Keratinocyte (primary cell): ENCODE data around the gene CCDC33. TPM values are rescaled to one million over a fixed set of nuclear protein-coding genes. Genes with fewer than 3 reads are reported as not detected.

ENCODE experiments used
- DNase-seq: peaks from one replicate; pipeline ENCODE4 v3.0.0-alpha.2; 2011; ENCODE audit warnings: low read depth, missing footprints, low spot score
- FAIRE-seq: peaks from 2 replicates; lab custom pipeline; 2011; peaks lifted over from hg19 to GRCh38; lab: Jason Lieb, UNC
- H2AFZ ChIP-seq: 2 replicates; pipeline ENCODE4 v1.6.0; 2012; ENCODE audit warnings: low read length, control low read depth, inconsistent platforms; ENCODE audit not compliant: control insufficient read depth
- H3K27ac ChIP-seq: 2 replicates; pipeline ENCODE4 v1.5.1; 2011; ENCODE audit warnings: low read length; ENCODE audit not compliant: control insufficient read depth, insufficient read depth
- H3K27me3 ChIP-seq: 3 replicates; pipeline ENCODE4 v1.6.0; 2011; ENCODE audit warnings: low read length; ENCODE audit not compliant: control insufficient read depth, insufficient read depth; ENCODE audit errors: extremely low read depth
- H3K36me3 ChIP-seq, 2 experiments: 2 replicates in 1 of 2; 3 replicates in 1 of 2; pipeline ENCODE4 v1.5.1; 2011; ENCODE audit warnings: low read length in 2 of 2, mild to moderate bottlenecking in 1 of 2; ENCODE audit not compliant: control insufficient read depth in 2 of 2, insufficient read depth in 2 of 2; ENCODE audit errors: extremely low read depth in 1 of 2
- H3K4me1 ChIP-seq: 3 replicates; pipeline ENCODE4 v1.5.1; 2011; ENCODE audit warnings: low read length; ENCODE audit not compliant: control insufficient read depth, insufficient read depth; ENCODE audit errors: extremely low read depth
- H3K4me2 ChIP-seq: 3 replicates; pipeline ENCODE4 v1.6.0; 2011; ENCODE audit warnings: low read depth, low read length; ENCODE audit not compliant: control insufficient read depth, insufficient read depth; ENCODE audit errors: extremely low read depth
- H3K4me3 ChIP-seq, 3 experiments: fragments of 200-600 bp in 1 of 3; sonication (generic) in 1 of 3; 2 replicates in 2 of 3; 3 replicates in 1 of 3; pipeline ENCODE4 v1.5.1; 2011 to 2016; ENCODE audit warnings: low read length in 3 of 3, mild to moderate bottlenecking in 3 of 3, control low read depth in 2 of 3, inconsistent platforms in 1 of 3, low read depth in 1 of 3, mixed read lengths in 1 of 3, mixed run types in 1 of 3, moderate library complexity in 1 of 3; ENCODE audit not compliant: control insufficient read depth in 2 of 3, insufficient read depth in 2 of 3; ENCODE audit errors: extremely low read depth in 1 of 3
- H3K79me2 ChIP-seq: 2 replicates; pipeline ENCODE4 v1.6.0; 2012; ENCODE audit warnings: low read length; ENCODE audit not compliant: control insufficient read depth, insufficient read depth
- H3K9ac ChIP-seq: 3 replicates; pipeline ENCODE4 v1.6.0; 2011; ENCODE audit warnings: low read length; ENCODE audit not compliant: control insufficient read depth, insufficient read depth; ENCODE audit errors: extremely low read depth
- H3K9me1 ChIP-seq: 3 replicates; pipeline ENCODE4 v1.6.0; 2011; ENCODE audit warnings: low read length; ENCODE audit not compliant: control insufficient read depth, insufficient read depth; ENCODE audit errors: extremely low read depth
- H3K9me3 ChIP-seq: 2 replicates; pipeline ENCODE4 v1.5.1; 2012; ENCODE audit warnings: low read depth, low read length; ENCODE audit not compliant: control insufficient read depth
- H4K20me1 ChIP-seq: 3 replicates; pipeline ENCODE4 v1.6.0; 2011; ENCODE audit warnings: low read length; ENCODE audit not compliant: control insufficient read depth, insufficient read depth; ENCODE audit errors: extremely low read depth
- CTCF ChIP-seq, 3 experiments: IDR thresholded peaks in 1 of 3; conservative IDR thresholded peaks in 1 of 3; optimal IDR thresholded peaks in 1 of 3; 2 replicates in 2 of 3; 3 replicates in 1 of 3; pipeline versions ENCODE3 to v1.5.1; 2011; ENCODE audit warnings: low read length in 3 of 3, mild to moderate bottlenecking in 3 of 3, moderate library complexity in 2 of 3, control low read depth in 1 of 3, inconsistent platforms in 1 of 3; ENCODE audit not compliant: insufficient read depth in 2 of 3; ENCODE audit errors: extremely low read depth in 1 of 3
- EZH2 ChIP-seq: IDR thresholded peaks from one replicate; pipeline ENCODE4 v1.6.1; 2012; ENCODE audit warnings: inconsistent platforms, mild to moderate bottlenecking, low read length, moderate library complexity
- dilution Hi-C: fragments of 300-500 bp; cut with MboI; formaldehyde crosslinking; loops from one replicate; pipeline ENCODE4 v1.7.0; 2020; ENCODE audit warnings: low sequenced_read_pairs; ENCODE audit not compliant: extremely low pct_ligation_motif_present
- polyA plus RNA-seq, 5 experiments: library from polyadenylated mRNA; depleted of rRNA in 3 of 5; stranded (reverse) in 3 of 5; stranded (forward) in 1 of 5; unstranded in 1 of 5; fragments of >200 nt; gene quantifications; 1 replicate in 1 of 5; 2 replicates in 3 of 5; 3 replicates in 1 of 5; pipeline versions ENCODE4 v1.2.1 to v1.2.3, GENCODE V29; 2011 to 2012; ENCODE audit warnings: missing spikeins in 2 of 5, low read depth in 1 of 5, low replicate concordance in 1 of 5

The CCDC33 gene
- polyA plus RNA-seq, 1 donor (not counting 4 experiments of a cell fraction or from before 2014, with no cell fraction given): not detected

DNA sequence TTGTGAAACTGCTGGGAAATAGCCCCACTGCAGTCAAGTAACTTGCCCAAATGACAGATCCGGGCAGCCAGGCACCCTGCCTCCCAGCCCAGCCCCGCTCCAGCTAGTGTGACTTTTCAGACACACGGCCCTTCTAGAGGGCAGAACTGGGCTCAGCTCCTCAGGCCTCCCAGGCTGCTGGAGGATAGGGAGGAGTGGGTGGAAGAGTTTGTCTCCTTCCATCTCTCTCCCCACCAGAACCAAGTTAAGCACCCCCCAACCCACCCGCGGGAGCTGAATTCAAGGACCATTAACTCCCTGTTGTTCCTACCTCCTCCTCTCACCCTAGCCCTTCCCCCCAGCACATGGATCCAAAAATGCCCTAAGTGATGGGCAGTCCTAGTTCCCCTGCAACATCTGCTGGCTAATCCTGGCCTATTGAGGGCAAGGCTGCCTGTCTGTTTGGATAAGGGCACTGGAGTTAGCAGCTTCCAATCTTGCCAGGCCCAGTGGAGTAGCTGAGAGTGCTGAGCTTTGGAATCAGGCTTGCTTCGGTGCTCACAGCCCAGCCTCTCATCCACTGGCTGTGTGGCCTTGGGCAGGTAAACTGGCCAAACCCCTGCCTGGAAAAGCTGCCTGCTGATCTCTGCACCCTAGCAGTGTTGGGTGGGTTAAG, 3.1 kb downstream of the CCDC33 start:
- Histone ChIP-seq H4K20me1 (no peaks in the 10 kb centered on the region), H2AFZ (no peak overlapping the region), H3K4me1 (peaks cover 15% of the 10 kb centered on the region), H3K9me3 (no peaks in the 10 kb centered on the region), H3K4me2 (no peak overlapping the region), H3K9me1 (no peaks in the 10 kb centered on the region), H3K27ac (no peak overlapping the region), H3K36me3 (no peaks in the 10 kb centered on the region), H3K9ac (no peak overlapping the region), H3K4me3 (no peak overlapping the region), H3K27me3 (peaks cover 20% of the 10 kb centered on the region), H3K79me2 (no peaks in the 10 kb centered on the region)
- dilution Hi-C loops: no loop called here
- FAIRE-seq (no peak), DNase-seq (no peak)
- TF ChIP-seq EZH2 (no peak), CTCF (optimal IDR thresholded peaks at IDR 0.05 in 1 of 3, IDR thresholded peaks at IDR 0.05 in 1 of 3, conservative IDR thresholded peaks at IDR 0.05 in 1 of 3; ENCODE audit: extremely low read depth in 1 of 3, insufficient read depth in 2 of 3, low read length in 3 of 3) (no peak)

DNA sequence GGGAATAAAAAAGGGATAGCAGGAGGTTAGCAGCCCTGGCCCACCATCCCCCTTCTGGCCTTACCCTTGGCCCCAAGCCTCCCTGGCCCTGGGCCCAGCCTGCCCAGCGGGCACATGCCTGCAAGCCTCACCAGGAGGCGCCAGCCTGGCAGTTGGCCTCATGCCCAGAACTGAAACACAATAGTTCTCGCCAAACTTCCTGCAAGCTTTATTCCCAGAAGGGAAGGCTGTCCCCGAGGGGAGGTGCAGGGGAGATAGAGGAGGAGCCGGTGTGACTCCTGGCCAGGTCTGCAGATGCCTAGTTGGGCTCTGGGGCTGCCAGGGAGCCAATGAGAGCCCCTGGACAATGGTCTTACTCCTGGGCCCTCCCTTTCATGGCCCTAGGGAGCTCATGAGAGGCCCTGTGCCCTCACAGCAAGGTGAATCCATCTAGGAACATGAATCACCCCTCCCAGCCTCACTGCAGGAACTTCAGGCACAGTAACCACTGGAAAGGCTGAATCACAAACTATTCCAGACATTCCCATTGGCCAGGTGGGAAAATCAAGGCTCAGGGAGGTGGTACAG, 4.0 kb downstream of the CCDC33 start:
- Histone ChIP-seq H3K9me1 (no peaks in the 10 kb centered on the region), H3K4me2 (no peak overlapping the region), H3K36me3 (no peaks in the 10 kb centered on the region), H3K9me3 (no peaks in the 10 kb centered on the region), H2AFZ (no peak overlapping the region), H3K27me3 (peaks cover 24% of the 10 kb centered on the region), H3K27ac (no peak overlapping the region), H3K4me3 (no peak overlapping the region), H3K4me1 (peaks cover 15% of the 10 kb centered on the region), H3K9ac (no peak overlapping the region), H4K20me1 (no peaks in the 10 kb centered on the region), H3K79me2 (no peaks in the 10 kb centered on the region)
- no peak for TF ChIP-seq EZH2
- TF ChIP-seq CTCF (optimal IDR thresholded peaks at IDR 0.05 in 1 of 3, IDR thresholded peaks at IDR 0.05 in 1 of 3, conservative IDR thresholded peaks at IDR 0.05 in 1 of 3; ENCODE audit: extremely low read depth in 1 of 3, insufficient read depth in 2 of 3, low read length in 3 of 3): peak; percentile 48 to 59 (median 58)
- peak; percentile 87 for DNase-seq
- FAIRE-seq: peak; percentile 85
- dilution Hi-C loops: no loop called here
